ENCODE results near the gene EFEMP1. TPM values are rescaled to one million over a fixed set of nuclear protein-coding genes. Genes with fewer than 3 reads are reported as not detected.

Gene EFEMP1
- total RNA-seq, 2 donors from 2014 or later, result 46.3 to 109 TPM

DNA sequence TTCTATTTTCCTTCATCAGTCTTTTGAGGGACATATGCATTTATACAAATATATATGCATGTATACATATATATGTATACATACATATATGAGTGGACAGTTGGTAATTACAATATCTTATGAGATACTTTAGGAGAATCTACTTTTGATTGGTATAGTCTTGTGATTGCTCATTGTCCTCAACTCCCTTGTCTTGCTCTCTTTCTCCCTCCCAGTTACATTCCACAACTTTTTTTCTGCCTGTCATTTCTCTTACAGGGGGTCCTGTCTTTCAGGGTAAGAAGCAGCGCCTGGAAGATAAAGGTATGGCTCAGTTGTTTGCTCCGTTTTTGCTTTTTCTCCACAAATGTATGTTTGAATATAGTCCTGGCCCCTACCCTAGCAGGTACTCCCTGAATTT, 19.9 kb downstream of the EFEMP1 start:
- no peak overlapping the region for H3K27ac ChIP-seq
- no peaks in the 10 kb centered on the region for H3K36me3 ChIP-seq
- intact Hi-C loops (cut with DNase I), result no loop called here
- no peaks in the 10 kb centered on the region for H3K9me3 ChIP-seq
- no peak overlapping the region for H3K4me3 ChIP-seq
- TF ChIP-seq POLR2A (IDR thresholded peaks at IDR 0.05) (no peak), POLR2AphosphoS5 (IDR thresholded peaks at IDR 0.05) (no peak)
- TF ChIP-seq, protein P1, sequence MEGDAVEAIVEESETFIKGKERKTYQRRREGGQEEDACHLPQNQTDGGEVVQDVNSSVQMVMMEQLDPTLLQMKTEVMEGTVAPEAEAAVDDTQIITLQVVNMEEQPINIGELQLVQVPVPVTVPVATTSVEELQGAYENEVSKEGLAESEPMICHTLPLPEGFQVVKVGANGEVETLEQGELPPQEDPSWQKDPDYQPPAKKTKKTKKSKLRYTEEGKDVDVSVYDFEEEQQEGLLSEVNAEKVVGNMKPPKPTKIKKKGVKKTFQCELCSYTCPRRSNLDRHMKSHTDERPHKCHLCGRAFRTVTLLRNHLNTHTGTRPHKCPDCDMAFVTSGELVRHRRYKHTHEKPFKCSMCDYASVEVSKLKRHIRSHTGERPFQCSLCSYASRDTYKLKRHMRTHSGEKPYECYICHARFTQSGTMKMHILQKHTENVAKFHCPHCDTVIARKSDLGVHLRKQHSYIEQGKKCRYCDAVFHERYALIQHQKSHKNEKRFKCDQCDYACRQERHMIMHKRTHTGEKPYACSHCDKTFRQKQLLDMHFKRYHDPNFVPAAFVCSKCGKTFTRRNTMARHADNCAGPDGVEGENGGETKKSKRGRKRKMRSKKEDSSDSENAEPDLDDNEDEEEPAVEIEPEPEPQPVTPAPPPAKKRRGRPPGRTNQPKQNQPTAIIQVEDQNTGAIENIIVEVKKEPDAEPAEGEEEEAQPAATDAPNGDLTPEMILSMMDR (IDR thresholded peaks at IDR 0.05), result no peak
- H3K4me1 ChIP-seq (replicated peaks), result no peaks in the 10 kb centered on the region
- no peak for DNase-seq (ENCODE audit: low spot score)
- 98% methylated on average over 2 of the region's 2 CpGs for WGBS
- no peaks in the 10 kb centered on the region for H3K27me3 ChIP-seq (replicated peaks; ENCODE audit: insufficient read depth)

DNA sequence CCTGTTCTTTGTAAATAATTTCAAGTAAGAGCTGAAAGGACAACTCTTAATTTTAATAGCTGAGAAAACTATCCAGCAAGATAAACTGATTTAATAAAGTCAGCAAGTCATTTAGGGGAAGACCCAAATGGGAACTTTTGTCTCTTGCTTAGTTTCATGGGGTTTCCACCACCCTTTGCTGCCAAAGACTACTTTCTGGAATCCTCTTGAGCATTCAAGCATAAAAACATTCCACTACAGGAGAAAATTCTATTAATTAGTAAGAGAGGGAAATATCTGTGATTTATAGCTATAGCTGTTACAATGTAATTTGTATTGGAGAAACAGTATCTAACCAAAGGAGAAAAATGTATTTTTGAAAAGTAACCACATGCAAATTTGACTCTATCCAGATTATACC, 20.6 kb downstream of the EFEMP1 start:
- Histone ChIP-seq H3K27ac (no peak overlapping the region), H3K27me3 (replicated peaks; ENCODE audit: insufficient read depth) (no peaks in the 10 kb centered on the region), H3K4me1 (replicated peaks) (no peaks in the 10 kb centered on the region), H3K9me3 (no peaks in the 10 kb centered on the region), H3K36me3 (no peaks in the 10 kb centered on the region), H3K4me3 (no peak overlapping the region)
- no peak for DNase-seq (ENCODE audit: low spot score)
- intact Hi-C loops (cut with DNase I), result no loop called here
- TF ChIP-seq POLR2A (IDR thresholded peaks at IDR 0.05) (no peak), POLR2AphosphoS5 (IDR thresholded peaks at IDR 0.05) (no peak)
- TF ChIP-seq, protein P1 (IDR thresholded peaks at IDR 0.05), result no peak

DNA sequence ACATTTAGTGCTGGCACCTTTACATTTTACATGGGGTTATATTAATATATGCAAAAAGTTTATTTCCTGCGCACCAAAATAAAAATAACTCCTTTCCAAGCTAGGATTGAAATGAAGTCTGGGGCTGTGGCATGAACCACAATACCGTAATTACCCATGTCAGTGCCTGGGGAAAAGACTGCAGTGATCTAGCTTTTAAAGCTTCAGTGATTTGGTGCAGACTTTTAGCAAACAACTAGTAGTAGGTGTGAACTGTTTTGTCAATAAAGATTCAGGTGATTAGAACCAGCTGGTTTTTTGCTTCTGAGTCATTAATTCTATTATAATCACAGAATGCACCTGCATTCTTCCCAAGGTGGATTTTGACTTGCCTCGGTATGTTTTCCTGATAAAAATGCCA, 21.2 kb downstream of the EFEMP1 start:
- DNase-seq (ENCODE audit: low spot score), result no peak
- intact Hi-C loops (cut with DNase I), result no loop called here
- no peaks in the 10 kb centered on the region for H3K4me1 ChIP-seq (replicated peaks)
- no peak overlapping the region for H3K27ac ChIP-seq
- 86% methylated on average over 3 of the region's 3 CpGs for WGBS
- H3K4me3 ChIP-seq, result no peak overlapping the region
- no peaks in the 10 kb centered on the region for H3K36me3 ChIP-seq
- TF ChIP-seq, protein P1 (IDR thresholded peaks at IDR 0.05), result no peak
- no peak for TF ChIP-seq POLR2A (IDR thresholded peaks at IDR 0.05)
- no peak for TF ChIP-seq POLR2AphosphoS5 (IDR thresholded peaks at IDR 0.05)
- no peaks in the 10 kb centered on the region for H3K27me3 ChIP-seq (replicated peaks; ENCODE audit: insufficient read depth)
- H3K9me3 ChIP-seq, result no peaks in the 10 kb centered on the region

DNA sequence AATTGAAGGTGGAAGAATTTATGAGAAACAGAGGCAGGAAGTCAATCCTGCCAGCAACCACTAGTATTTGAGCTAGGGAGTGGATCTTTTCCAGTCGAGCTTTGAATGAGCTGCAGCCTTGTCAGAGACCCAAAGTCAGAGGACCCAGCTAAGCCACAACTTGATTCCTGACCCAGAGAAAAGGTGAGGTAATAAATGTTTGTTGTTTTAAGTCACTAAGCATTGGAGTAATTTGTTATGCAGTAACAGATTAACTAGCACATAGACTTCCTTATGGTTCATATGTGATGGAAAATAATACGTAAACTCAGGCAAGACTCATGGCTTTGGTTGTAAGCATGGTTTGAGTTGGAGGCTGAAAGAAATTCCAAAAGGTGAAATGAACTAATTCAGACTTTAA, 21.6 kb downstream of the EFEMP1 start:
- DNase-seq (ENCODE audit: low spot score), result no peak
- Histone ChIP-seq H3K27me3 (replicated peaks; ENCODE audit: insufficient read depth) (no peaks in the 10 kb centered on the region), H3K36me3 (no peaks in the 10 kb centered on the region), H3K4me1 (replicated peaks) (no peaks in the 10 kb centered on the region), H3K27ac (no peak overlapping the region), H3K4me3 (no peak overlapping the region), H3K9me3 (no peaks in the 10 kb centered on the region)
- 69% methylated on average over 2 of the region's 2 CpGs for WGBS
- TF ChIP-seq POLR2A (IDR thresholded peaks at IDR 0.05) (no peak), POLR2AphosphoS5 (IDR thresholded peaks at IDR 0.05) (no peak)
- TF ChIP-seq, protein P1 (IDR thresholded peaks at IDR 0.05), result no peak
- intact Hi-C loops (cut with DNase I), result no loop called here

DNA sequence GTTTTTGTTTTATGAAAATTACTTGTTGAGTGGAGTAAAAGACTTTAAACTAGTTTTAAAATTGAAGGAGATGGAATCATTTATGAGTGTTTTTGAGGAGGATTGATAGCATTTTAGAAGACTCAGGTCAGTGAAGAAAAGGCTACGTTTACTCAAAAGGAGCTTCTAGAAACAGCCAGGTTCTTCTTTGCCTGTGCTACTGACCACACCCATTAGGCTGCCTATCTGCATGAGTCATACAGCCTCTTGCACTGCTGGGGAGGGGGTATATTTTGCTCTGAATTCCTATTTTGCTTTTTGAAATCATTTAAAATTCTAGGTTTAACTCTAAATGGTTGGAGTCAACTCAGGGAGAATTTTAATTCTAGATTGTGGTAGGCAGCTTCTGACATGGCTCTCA, 22.3 kb downstream of the EFEMP1 start:
- no peak for DNase-seq (ENCODE audit: low spot score)
- intact Hi-C loops (cut with DNase I), result no loop called here
- Histone ChIP-seq H3K4me3 (no peak overlapping the region), H3K27ac (no peak overlapping the region), H3K36me3 (no peaks in the 10 kb centered on the region), H3K27me3 (replicated peaks; ENCODE audit: insufficient read depth) (no peaks in the 10 kb centered on the region), H3K4me1 (replicated peaks) (no peaks in the 10 kb centered on the region), H3K9me3 (no peaks in the 10 kb centered on the region)
- TF ChIP-seq POLR2AphosphoS5 (IDR thresholded peaks at IDR 0.05) (peak; percentile 10), POLR2A (IDR thresholded peaks at IDR 0.05) (no peak)
- 36% methylated on average over 1 of the region's 1 CpG for WGBS

Measured in prostate gland (tissue), 2 donors.